ENCODE results near the gene BCL2A1. TPM values are rescaled to one million over a fixed set of nuclear protein-coding genes. Genes with fewer than 3 reads are reported as not detected.

The BCL2A1 gene
- total RNA-seq, 1 donor from 2014 or later = 0.49 TPM

- Mint-ChIP-seq H3K27me3 (ENCODE audit: low read depth) (no peaks in the 10 kb centered on the region), H3K9me3 (no peaks in the 10 kb centered on the region), H3K27ac (no peak overlapping the region), H3K36me3 (no peaks in the 10 kb centered on the region), H3K4me1 (no peaks in the 10 kb centered on the region), H3K4me3 (no peak overlapping the region)
- no peak for TF ChIP-seq CTCF (IDR thresholded peaks at IDR 0.05; ENCODE audit: unreplicated experiment)
- DNase-seq (ENCODE audit: low spot score in 2 of 2, unreplicated experiment in 2 of 2) = no peak
Observed at GRCh38 chr15:79987569-79987955, 16.6 kb upstream of the BCL2A1 start.

- Mint-ChIP-seq H3K9me3 (no peaks in the 10 kb centered on the region), H3K27me3 (ENCODE audit: low read depth) (no peaks in the 10 kb centered on the region), H3K4me3 (no peak overlapping the region), H3K36me3 (no peaks in the 10 kb centered on the region), H3K27ac (no peak overlapping the region), H3K4me1 (peaks cover 2% of the 10 kb centered on the region)
- no peak for DNase-seq (ENCODE audit: low spot score in 2 of 2, unreplicated experiment in 2 of 2)
- TF ChIP-seq CTCF (IDR thresholded peaks at IDR 0.05; ENCODE audit: unreplicated experiment) = no peak
Observed at GRCh38 chr15:79981831-79982455, 10.9 kb upstream of the BCL2A1 start.

GRCh38 chr15:79978655-79979514 lies 7.9 kb upstream of the BCL2A1 start:
- Mint-ChIP-seq H3K4me1 (peaks cover 3% of the 10 kb centered on the region), H3K4me3 (no peak overlapping the region), H3K27me3 (ENCODE audit: low read depth) (no peaks in the 10 kb centered on the region), H3K9me3 (no peaks in the 10 kb centered on the region), H3K36me3 (no peaks in the 10 kb centered on the region), H3K27ac (no peak overlapping the region)
- no peak for DNase-seq (ENCODE audit: low spot score in 2 of 2, unreplicated experiment in 2 of 2)
- TF ChIP-seq CTCF (IDR thresholded peaks at IDR 0.05; ENCODE audit: unreplicated experiment) = no peak

GRCh38 chr15:79978260-79978654 lies 7.3 kb upstream of the BCL2A1 start:
- no peak overlapping the region for H3K4me3 Mint-ChIP-seq
- TF ChIP-seq CTCF (IDR thresholded peaks at IDR 0.05; ENCODE audit: unreplicated experiment) = no peak
- H3K36me3 Mint-ChIP-seq = no peaks in the 10 kb centered on the region
- no peaks in the 10 kb centered on the region for H3K27me3 Mint-ChIP-seq (ENCODE audit: low read depth)
- no peak for DNase-seq (ENCODE audit: low spot score in 2 of 2, unreplicated experiment in 2 of 2)
- H3K9me3 Mint-ChIP-seq = no peaks in the 10 kb centered on the region
- H3K27ac Mint-ChIP-seq = no peak overlapping the region
- peaks cover 8% of the 10 kb centered on the region for H3K4me1 Mint-ChIP-seq

GRCh38 chr15:79977431-79978054 lies 6.5 kb upstream of the BCL2A1 start:
- Mint-ChIP-seq H3K27ac (no peak overlapping the region), H3K4me1 (peaks cover 8% of the 10 kb centered on the region), H3K9me3 (no peaks in the 10 kb centered on the region), H3K27me3 (ENCODE audit: low read depth) (no peaks in the 10 kb centered on the region), H3K4me3 (no peak overlapping the region), H3K36me3 (no peaks in the 10 kb centered on the region)
- TF ChIP-seq CTCF (IDR thresholded peaks at IDR 0.05; ENCODE audit: unreplicated experiment) = no peak
- no peak for DNase-seq (ENCODE audit: low spot score in 2 of 2, unreplicated experiment in 2 of 2)
